ENCODE results near the gene BAG1. TPM values are rescaled to one million over a fixed set of nuclear protein-coding genes. Genes with fewer than 3 reads are reported as not detected.

The BAG1 gene
- total RNA-seq, 1 donor from 2014 or later = 40.2 TPM

DNA sequence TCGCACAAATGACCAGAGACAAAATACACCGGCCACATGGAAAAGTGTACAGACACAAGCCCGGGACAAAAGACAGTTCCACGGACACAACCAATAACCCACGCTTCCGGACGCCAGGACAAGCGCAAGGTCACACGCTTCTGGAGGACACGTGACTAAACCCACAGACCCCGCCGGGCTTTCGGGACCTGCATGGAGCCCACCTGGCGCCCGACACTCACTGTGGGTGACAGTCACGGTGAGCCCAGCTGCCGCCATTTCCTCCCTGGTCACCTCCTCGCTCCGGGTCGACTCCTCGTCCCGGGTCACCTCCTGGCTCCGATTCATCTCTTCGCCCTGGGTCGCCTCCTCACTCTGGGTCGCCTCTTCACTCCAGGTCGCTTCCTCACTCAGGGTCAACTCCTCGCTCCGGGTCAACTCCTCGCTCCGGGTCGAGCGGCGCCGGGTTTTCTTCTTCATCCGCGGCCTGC is 470 bp downstream of the BAG1 start:
- Histone ChIP-seq H3K27me3 (ENCODE audit: control insufficient read depth in 3 of 3, insufficient read depth in 3 of 3, low read length in 3 of 3) (no peaks in the 10 kb centered on the region), H3K4me1 (ENCODE audit: control insufficient read depth in 3 of 3, insufficient read depth in 3 of 3, low read length in 3 of 3) (peaks cover 24 to 28% (median 27%) of the 10 kb centered on the region in 3 donors), H3K4me3 (ENCODE audit: low read length in 3 of 3) (peak overlapping the region; percentile 94 to 99 (median 97)), H3K9me3 (ENCODE audit: control insufficient read depth in 3 of 3, low read length in 3 of 3) (no peaks in the 10 kb centered on the region), H3K27ac (ENCODE audit: low read depth, low read length) (peak overlapping the region; percentile 95), H3K9ac (ENCODE audit: low read depth in 1 of 3, low read length in 3 of 3) (peak overlapping the region; percentile 95 to 99 (median 97)), H3K36me3 (ENCODE audit: control insufficient read depth in 3 of 3, insufficient read depth in 3 of 3, low read length in 3 of 3) (peaks cover 37 to 46% (median 44%) of the 10 kb centered on the region in 3 donors)

DNA sequence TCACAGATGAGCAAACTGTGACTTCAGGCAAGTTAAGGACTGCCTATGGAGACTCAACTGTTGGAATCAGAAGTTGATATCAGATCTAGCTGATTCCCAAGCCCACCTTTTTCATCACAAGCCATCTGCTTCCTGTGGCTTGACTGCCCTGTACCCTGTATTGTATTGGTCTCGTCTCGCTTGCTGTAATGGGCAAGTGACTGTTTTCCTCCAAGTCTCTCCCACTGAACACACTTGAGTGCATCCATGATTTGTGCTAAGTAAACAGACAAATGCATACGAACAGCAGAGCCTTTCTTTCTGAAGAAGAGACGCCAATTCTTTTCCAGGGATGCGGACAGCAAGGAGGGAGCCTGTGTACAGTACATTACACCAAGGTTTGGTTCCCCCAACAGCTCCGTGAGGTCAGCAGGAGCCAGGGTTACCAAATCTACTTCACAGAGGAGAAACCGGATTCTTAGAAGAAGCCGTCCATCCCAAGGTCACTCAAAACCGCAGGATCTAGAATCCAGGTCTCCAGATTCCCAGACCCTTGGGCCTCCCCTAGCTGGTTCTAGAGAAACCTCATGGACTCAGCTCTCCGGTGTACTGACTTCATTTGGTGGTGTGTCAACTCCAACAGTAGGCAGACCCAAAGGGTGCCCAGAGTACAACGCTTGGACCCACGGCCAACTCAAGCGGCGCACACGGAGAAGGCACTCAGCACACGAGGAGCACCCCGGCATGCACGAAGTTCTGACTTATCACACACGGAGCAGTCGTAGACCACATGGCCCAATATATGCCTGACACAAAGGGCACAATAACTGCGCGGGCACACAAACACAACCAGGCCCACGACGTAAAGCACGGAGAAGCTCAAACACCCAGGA is 1.1 kb downstream of the BAG1 start:
- H3K9ac ChIP-seq (ENCODE audit: low read depth in 1 of 3, low read length in 3 of 3) = peak overlapping the region; percentile 95 to 99 (median 97)
- H3K9me3 ChIP-seq (ENCODE audit: control insufficient read depth in 3 of 3, low read length in 3 of 3) = no peaks in the 10 kb centered on the region
- H3K27me3 ChIP-seq (ENCODE audit: control insufficient read depth in 3 of 3, insufficient read depth in 3 of 3, low read length in 3 of 3) = no peaks in the 10 kb centered on the region
- peaks cover 42 to 51% (median 46%) of the 10 kb centered on the region in 3 donors for H3K36me3 ChIP-seq (ENCODE audit: control insufficient read depth in 3 of 3, insufficient read depth in 3 of 3, low read length in 3 of 3)
- H3K4me1 ChIP-seq (ENCODE audit: control insufficient read depth in 3 of 3, insufficient read depth in 3 of 3, low read length in 3 of 3) = peaks cover 27 to 32% (median 27%) of the 10 kb centered on the region in 3 donors
- H3K4me3 ChIP-seq (ENCODE audit: low read length in 3 of 3) = peak overlapping the region; percentile 94 to 99 (median 97)
- H3K27ac ChIP-seq (ENCODE audit: low read depth, low read length) = peak overlapping the region; percentile 95

DNA sequence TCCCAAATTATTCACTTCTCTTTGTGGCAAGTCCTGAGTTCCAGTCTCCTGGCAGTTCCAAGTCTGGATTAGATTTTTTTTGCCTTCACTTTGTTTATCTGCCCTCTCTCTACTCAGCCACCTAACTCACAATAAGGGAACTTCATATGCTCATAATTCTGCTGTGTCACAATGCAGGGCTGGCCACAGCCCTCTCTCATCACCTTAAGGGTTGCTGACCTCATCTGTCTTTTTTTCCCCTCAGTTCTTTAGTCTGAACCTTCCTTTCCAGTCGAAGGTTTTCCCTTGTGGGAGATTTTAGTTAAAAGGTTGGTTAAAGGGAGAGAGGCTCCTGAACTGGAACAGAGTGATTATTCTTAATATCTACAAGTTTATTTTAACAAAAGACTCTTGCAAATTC is 4.1 kb downstream of the BAG1 start:
- Histone ChIP-seq H3K9me3 (ENCODE audit: control insufficient read depth in 3 of 3, low read length in 3 of 3) (no peaks in the 10 kb centered on the region), H3K4me3 (ENCODE audit: low read length in 3 of 3) (no peak overlapping the region), H3K27me3 (ENCODE audit: control insufficient read depth in 3 of 3, insufficient read depth in 3 of 3, low read length in 3 of 3) (no peaks in the 10 kb centered on the region), H3K4me1 (ENCODE audit: control insufficient read depth in 3 of 3, insufficient read depth in 3 of 3, low read length in 3 of 3) (peaks cover 16 to 32% (median 25%) of the 10 kb centered on the region in 3 donors), H3K36me3 (ENCODE audit: control insufficient read depth in 3 of 3, insufficient read depth in 3 of 3, low read length in 3 of 3) (peaks cover 47 to 55% (median 48%) of the 10 kb centered on the region in 3 donors), H3K9ac (ENCODE audit: low read depth in 1 of 3, low read length in 3 of 3) (no peak overlapping the region), H3K27ac (ENCODE audit: low read depth, low read length) (no peak overlapping the region)

DNA sequence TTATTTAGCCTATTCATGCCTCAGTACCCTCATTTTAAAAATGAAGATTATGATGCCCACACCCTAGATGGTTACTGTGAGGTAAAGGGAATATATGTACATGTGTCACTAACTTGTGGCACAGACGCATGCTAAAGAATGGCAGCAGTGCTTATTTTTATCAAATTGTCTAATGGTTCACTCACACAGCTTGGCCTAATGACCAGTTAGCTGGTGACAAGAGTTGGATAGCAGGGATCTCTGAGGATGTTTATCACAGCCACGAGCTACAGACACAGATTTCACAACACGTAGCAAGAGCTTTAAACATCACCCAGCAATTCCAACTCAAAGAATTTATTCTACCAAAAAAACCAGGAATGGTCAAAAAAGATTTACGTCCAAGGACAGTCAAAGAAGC is 7.2 kb downstream of the BAG1 start:
- Histone ChIP-seq H3K27ac (ENCODE audit: low read depth, low read length) (peak overlapping the region; percentile 80), H3K9ac (ENCODE audit: low read depth in 1 of 3, low read length in 3 of 3) (peak overlapping the region in 1 of 3 donors; percentile 66), H3K27me3 (ENCODE audit: control insufficient read depth in 3 of 3, insufficient read depth in 3 of 3, low read length in 3 of 3) (no peaks in the 10 kb centered on the region), H3K9me3 (ENCODE audit: control insufficient read depth in 3 of 3, low read length in 3 of 3) (no peaks in the 10 kb centered on the region), H3K4me1 (ENCODE audit: control insufficient read depth in 3 of 3, insufficient read depth in 3 of 3, low read length in 3 of 3) (peaks cover 0 to 12% (median 11%) of the 10 kb centered on the region in 3 donors), H3K4me3 (ENCODE audit: low read length in 3 of 3) (no peak overlapping the region), H3K36me3 (ENCODE audit: control insufficient read depth in 3 of 3, insufficient read depth in 3 of 3, low read length in 3 of 3) (peaks cover 66 to 77% (median 72%) of the 10 kb centered on the region in 3 donors)

DNA sequence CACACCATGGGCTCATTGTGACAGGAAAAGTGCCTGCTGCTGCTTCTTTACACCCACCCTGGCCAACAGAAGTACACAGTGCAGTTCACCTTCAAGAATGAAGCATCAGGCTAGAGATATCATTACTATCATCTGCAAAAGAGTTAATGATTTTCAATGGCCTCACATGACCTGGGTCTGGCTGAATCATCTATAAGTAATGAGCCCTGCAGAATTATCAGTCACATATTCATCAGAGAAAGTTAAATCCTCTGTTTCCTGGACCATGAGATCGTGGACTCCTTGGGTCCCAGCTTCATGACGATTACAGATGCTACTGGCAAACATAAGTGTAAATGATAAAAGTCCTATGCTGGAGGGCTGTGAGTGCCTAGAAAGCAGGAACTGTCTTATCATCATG is 8.3 kb downstream of the BAG1 start:
- Histone ChIP-seq H3K9ac (ENCODE audit: low read depth in 1 of 3, low read length in 3 of 3) (no peak overlapping the region), H3K9me3 (ENCODE audit: control insufficient read depth in 3 of 3, low read length in 3 of 3) (no peaks in the 10 kb centered on the region), H3K27ac (ENCODE audit: low read depth, low read length) (no peak overlapping the region), H3K4me1 (ENCODE audit: control insufficient read depth in 3 of 3, insufficient read depth in 3 of 3, low read length in 3 of 3) (peaks cover 0 to 12% (median 11%) of the 10 kb centered on the region in 3 donors), H3K4me3 (ENCODE audit: low read length in 3 of 3) (no peak overlapping the region), H3K36me3 (ENCODE audit: control insufficient read depth in 3 of 3, insufficient read depth in 3 of 3, low read length in 3 of 3) (peaks cover 66 to 74% (median 68%) of the 10 kb centered on the region in 3 donors), H3K27me3 (ENCODE audit: control insufficient read depth in 3 of 3, insufficient read depth in 3 of 3, low read length in 3 of 3) (no peaks in the 10 kb centered on the region)

DNA sequence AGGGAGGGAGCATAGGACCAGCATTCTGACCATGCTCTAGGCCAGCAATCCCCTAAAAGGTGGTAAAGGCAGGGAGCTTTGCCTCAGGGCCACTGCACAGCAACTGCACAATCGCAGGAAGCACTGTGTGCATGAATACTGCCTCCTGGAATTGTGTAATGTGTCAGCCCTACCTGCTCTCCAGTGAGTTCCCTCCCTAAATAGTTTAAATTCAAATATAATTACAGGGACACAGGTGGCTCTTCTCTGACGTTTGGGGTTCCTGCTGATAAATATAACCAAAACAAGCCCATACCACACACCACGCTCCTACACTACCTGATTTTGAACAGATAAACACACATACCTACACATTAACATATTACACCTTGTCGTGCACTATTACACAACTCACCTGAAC is 9.0 kb downstream of the BAG1 start:
- no peak overlapping the region for H3K27ac ChIP-seq (ENCODE audit: low read depth, low read length)
- no peak overlapping the region for H3K9ac ChIP-seq (ENCODE audit: low read depth in 1 of 3, low read length in 3 of 3)
- peaks cover 65 to 70% (median 66%) of the 10 kb centered on the region in 3 donors for H3K36me3 ChIP-seq (ENCODE audit: control insufficient read depth in 3 of 3, insufficient read depth in 3 of 3, low read length in 3 of 3)
- H3K4me3 ChIP-seq (ENCODE audit: low read length in 3 of 3) = no peak overlapping the region
- H3K9me3 ChIP-seq (ENCODE audit: control insufficient read depth in 3 of 3, low read length in 3 of 3) = no peaks in the 10 kb centered on the region
- H3K27me3 ChIP-seq (ENCODE audit: control insufficient read depth in 3 of 3, insufficient read depth in 3 of 3, low read length in 3 of 3) = no peaks in the 10 kb centered on the region
- peaks cover 0 to 12% (median 11%) of the 10 kb centered on the region in 3 donors for H3K4me1 ChIP-seq (ENCODE audit: control insufficient read depth in 3 of 3, insufficient read depth in 3 of 3, low read length in 3 of 3)

DNA sequence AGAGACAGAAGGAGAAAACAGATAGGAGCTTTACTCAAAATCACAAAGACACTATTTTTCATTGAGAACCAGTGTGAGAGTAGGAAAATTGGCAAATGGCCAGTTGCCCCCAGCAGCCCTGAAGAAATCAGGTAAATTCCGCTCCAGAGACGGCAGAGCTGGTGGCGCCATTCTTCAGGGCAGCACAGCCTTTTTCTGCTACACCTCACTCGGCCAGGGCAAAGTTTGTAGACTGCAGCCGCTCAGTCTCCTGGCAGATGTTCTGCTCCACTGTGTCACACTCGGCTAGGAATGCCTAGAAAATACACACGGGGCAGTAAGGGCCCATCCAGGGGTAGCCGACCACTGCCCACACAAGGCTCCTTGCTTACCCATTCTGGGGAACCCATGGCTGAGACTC is 9.5 kb downstream of the BAG1 start:
- no peaks in the 10 kb centered on the region for H3K9me3 ChIP-seq (ENCODE audit: control insufficient read depth in 3 of 3, low read length in 3 of 3)
- H3K9ac ChIP-seq (ENCODE audit: low read depth in 1 of 3, low read length in 3 of 3) = no peak overlapping the region
- peaks cover 61 to 66% (median 65%) of the 10 kb centered on the region in 3 donors for H3K36me3 ChIP-seq (ENCODE audit: control insufficient read depth in 3 of 3, insufficient read depth in 3 of 3, low read length in 3 of 3)
- H3K27me3 ChIP-seq (ENCODE audit: control insufficient read depth in 3 of 3, insufficient read depth in 3 of 3, low read length in 3 of 3) = no peaks in the 10 kb centered on the region
- H3K4me1 ChIP-seq (ENCODE audit: control insufficient read depth in 3 of 3, insufficient read depth in 3 of 3, low read length in 3 of 3) = peaks cover 0 to 12% (median 11%) of the 10 kb centered on the region in 3 donors
- H3K4me3 ChIP-seq (ENCODE audit: low read length in 3 of 3) = no peak overlapping the region
- no peak overlapping the region for H3K27ac ChIP-seq (ENCODE audit: low read depth, low read length)

DNA sequence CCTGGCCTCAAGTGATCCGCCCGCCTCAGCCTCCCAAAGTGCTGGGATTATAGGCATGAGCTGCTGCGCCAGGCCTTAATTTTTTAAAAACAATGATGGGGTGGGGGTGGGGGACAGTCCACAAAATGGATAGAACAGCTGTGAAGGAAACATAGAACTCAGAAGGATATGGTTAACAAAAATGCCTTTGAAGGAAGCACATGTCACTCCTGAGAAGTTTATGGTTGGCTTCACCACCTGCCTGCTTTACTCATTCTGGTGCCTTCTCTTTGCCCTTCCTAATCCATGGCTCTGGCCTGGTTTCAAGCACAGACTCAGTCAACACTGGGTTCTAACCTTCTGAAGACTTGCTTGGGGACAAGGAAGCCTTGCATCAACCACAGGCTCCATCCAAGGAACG is 10.3 kb downstream of the BAG1 start:
- Histone ChIP-seq H3K4me1 (ENCODE audit: control insufficient read depth in 3 of 3, insufficient read depth in 3 of 3, low read length in 3 of 3) (peaks cover 0 to 12% (median 11%) of the 10 kb centered on the region in 3 donors), H3K27me3 (ENCODE audit: control insufficient read depth in 3 of 3, insufficient read depth in 3 of 3, low read length in 3 of 3) (no peaks in the 10 kb centered on the region), H3K27ac (ENCODE audit: low read depth, low read length) (no peak overlapping the region), H3K9me3 (ENCODE audit: control insufficient read depth in 3 of 3, low read length in 3 of 3) (no peaks in the 10 kb centered on the region), H3K4me3 (ENCODE audit: low read length in 3 of 3) (no peak overlapping the region), H3K36me3 (ENCODE audit: control insufficient read depth in 3 of 3, insufficient read depth in 3 of 3, low read length in 3 of 3) (peaks cover 56 to 64% (median 60%) of the 10 kb centered on the region in 3 donors), H3K9ac (ENCODE audit: low read depth in 1 of 3, low read length in 3 of 3) (peak overlapping the region in 1 of 3 donors; percentile 12)

DNA sequence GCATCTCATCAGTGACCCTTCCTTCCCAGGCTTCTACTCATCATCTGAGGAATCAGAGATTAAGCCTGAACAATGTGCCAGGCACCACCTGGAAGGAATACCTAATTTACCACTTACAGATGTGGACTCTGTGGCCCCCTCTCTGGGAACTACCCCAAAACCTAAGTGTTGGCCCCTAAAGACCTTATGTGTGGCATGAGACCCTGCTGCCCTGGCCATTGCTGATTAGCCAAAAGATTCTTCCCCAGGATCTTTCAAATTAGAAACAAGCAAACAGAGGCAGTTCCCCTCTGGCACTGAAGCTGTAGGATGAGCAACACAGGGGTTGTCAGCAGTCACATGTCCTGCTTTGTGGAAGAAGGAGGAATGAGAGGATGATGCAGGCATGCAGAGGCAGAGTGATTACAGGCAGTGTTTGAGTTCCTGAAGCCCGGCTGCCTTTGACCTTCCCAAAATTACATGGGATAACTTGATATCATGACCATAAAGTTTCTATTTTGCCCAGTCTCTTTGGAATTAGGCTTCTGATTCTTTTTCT is 14.0 kb downstream of the BAG1 start:
- no peaks in the 10 kb centered on the region for H3K9me3 ChIP-seq (ENCODE audit: control insufficient read depth in 3 of 3, low read length in 3 of 3)
- no peaks in the 10 kb centered on the region for H3K27me3 ChIP-seq (ENCODE audit: control insufficient read depth in 3 of 3, insufficient read depth in 3 of 3, low read length in 3 of 3)
- no peak overlapping the region for H3K9ac ChIP-seq (ENCODE audit: low read depth in 1 of 3, low read length in 3 of 3)
- no peaks in the 10 kb centered on the region for H3K4me1 ChIP-seq (ENCODE audit: control insufficient read depth in 3 of 3, insufficient read depth in 3 of 3, low read length in 3 of 3)
- H3K4me3 ChIP-seq (ENCODE audit: low read length in 3 of 3) = no peak overlapping the region
- H3K36me3 ChIP-seq (ENCODE audit: control insufficient read depth in 3 of 3, insufficient read depth in 3 of 3, low read length in 3 of 3) = peaks cover 32 to 44% (median 40%) of the 10 kb centered on the region in 3 donors
- H3K27ac ChIP-seq (ENCODE audit: low read depth, low read length) = no peak overlapping the region

DNA sequence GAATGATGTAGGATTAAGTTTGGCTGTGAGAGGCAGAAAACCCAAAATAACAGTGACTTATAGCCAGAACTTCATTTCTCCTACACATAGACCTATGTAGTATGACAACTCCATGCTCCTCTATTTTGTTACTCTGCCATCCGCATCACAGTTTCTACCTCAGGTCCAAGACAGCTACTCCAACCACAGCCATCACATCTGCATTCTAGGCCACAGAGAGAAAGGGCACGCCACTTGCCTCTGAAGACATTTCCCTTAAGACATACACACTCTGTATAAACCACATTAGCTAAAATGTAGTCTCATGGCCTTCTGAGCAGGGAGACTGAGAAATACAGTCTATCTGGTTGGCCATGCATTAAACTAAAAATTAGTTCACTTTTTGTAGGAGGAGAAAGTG is 14.5 kb downstream of the BAG1 start:
- Histone ChIP-seq H3K9me3 (ENCODE audit: control insufficient read depth in 3 of 3, low read length in 3 of 3) (no peaks in the 10 kb centered on the region), H3K4me3 (ENCODE audit: low read length in 3 of 3) (no peak overlapping the region), H3K27ac (ENCODE audit: low read depth, low read length) (no peak overlapping the region), H3K4me1 (ENCODE audit: control insufficient read depth in 3 of 3, insufficient read depth in 3 of 3, low read length in 3 of 3) (no peaks in the 10 kb centered on the region), H3K36me3 (ENCODE audit: control insufficient read depth in 3 of 3, insufficient read depth in 3 of 3, low read length in 3 of 3) (peaks cover 26 to 39% (median 35%) of the 10 kb centered on the region in 3 donors), H3K9ac (ENCODE audit: low read depth in 1 of 3, low read length in 3 of 3) (no peak overlapping the region), H3K27me3 (ENCODE audit: control insufficient read depth in 3 of 3, insufficient read depth in 3 of 3, low read length in 3 of 3) (no peaks in the 10 kb centered on the region)

All from skeletal muscle tissue (tissue), 4 donors.